Mesenchymal stem cell (in vitro differentiated cells and primary cell): ENCODE data around the gene TRIM24.

Experiments used
- DNase-seq: peaks from one replicate; pipeline ENCODE4 v3.0.0-alpha.2; 2013
- H2AFZ ChIP-seq: one replicate; pipeline ENCODE4 v1.6.1; 2013; ENCODE audit warnings: low read depth, mild to moderate bottlenecking, control low read depth, inconsistent platforms, low read length, moderate library complexity
- H2AK5ac ChIP-seq: 2 replicates; pipeline ENCODE4 v1.6.1; 2013; ENCODE audit warnings: low read length, moderate library complexity, mild to moderate bottlenecking, inconsistent platforms; ENCODE audit not compliant: severe bottlenecking
- H2BK120ac ChIP-seq: one replicate; pipeline ENCODE4 v1.6.1; 2013; ENCODE audit warnings: low read depth, mild to moderate bottlenecking, inconsistent platforms, low read length, moderate library complexity
- H2BK12ac ChIP-seq, 2 experiments: one replicate each; pipeline ENCODE4 v1.6.1; 2013; ENCODE audit warnings: inconsistent platforms in 2 of 2, low read length in 2 of 2, mild to moderate bottlenecking in 2 of 2, moderate library complexity in 2 of 2, control low read depth in 1 of 2
- H2BK15ac ChIP-seq: one replicate; pipeline ENCODE4 v1.6.1; 2013; ENCODE audit warnings: mild to moderate bottlenecking, low read depth, inconsistent platforms; ENCODE audit not compliant: poor library complexity, severe bottlenecking
- H2BK5ac ChIP-seq: 2 replicates; pipeline ENCODE4 v1.6.1; 2013; ENCODE audit warnings: low read depth, mild to moderate bottlenecking, low read length, control low read depth, inconsistent platforms; ENCODE audit not compliant: poor library complexity, severe bottlenecking
- H3K14ac ChIP-seq, 2 experiments: one replicate each; pipeline ENCODE4 v1.6.1; 2013; ENCODE audit warnings: inconsistent platforms in 2 of 2, low read length in 2 of 2, control low read depth in 1 of 2, mild to moderate bottlenecking in 1 of 2, moderate library complexity in 1 of 2
- H3K18ac ChIP-seq, 2 experiments: one replicate each; pipeline ENCODE4 v1.6.1; 2013; ENCODE audit warnings: inconsistent platforms in 2 of 2, low read length in 2 of 2, control low read depth in 1 of 2, low read depth in 1 of 2, mild to moderate bottlenecking in 1 of 2
- H3K23ac ChIP-seq, 2 experiments: one replicate each; pipeline ENCODE4 v1.6.1; 2013; ENCODE audit warnings: inconsistent platforms in 2 of 2, low read length in 2 of 2, mild to moderate bottlenecking in 2 of 2, moderate library complexity in 2 of 2, control low read depth in 1 of 2
- H3K27ac ChIP-seq: 2 replicates; pipeline ENCODE4 v1.5.1; 2013; ENCODE audit warnings: mild to moderate bottlenecking, moderate library complexity, low read length, control low read depth, inconsistent platforms; ENCODE audit not compliant: poor library complexity, severe bottlenecking
- H3K27me3 ChIP-seq, 2 experiments: 2 replicates each; pipeline versions ENCODE4 v1.6.1 to v1.7.0; 2013; ENCODE audit warnings: low read length in 2 of 2, mild to moderate bottlenecking in 2 of 2, moderate library complexity in 2 of 2, control low read depth in 1 of 2, inconsistent platforms in 1 of 2; ENCODE audit not compliant: control insufficient read depth in 1 of 2, insufficient read depth in 1 of 2
- H3K36me3 ChIP-seq, 2 experiments: 2 replicates each; pipeline versions ENCODE4 v1.6.1 to v1.7.0; 2013; ENCODE audit warnings: low read length in 2 of 2, control low read depth in 1 of 2, inconsistent platforms in 1 of 2, low read depth in 1 of 2, mild to moderate bottlenecking in 1 of 2; ENCODE audit not compliant: insufficient read depth in 2 of 2, control insufficient read depth in 1 of 2
- H3K4ac ChIP-seq, 2 experiments: one replicate each; pipeline ENCODE4 v1.6.1; 2013; ENCODE audit warnings: inconsistent platforms in 2 of 2, low read length in 2 of 2, mild to moderate bottlenecking in 2 of 2, moderate library complexity in 2 of 2, control low read depth in 1 of 2, low read depth in 1 of 2
- H3K4me1 ChIP-seq: 2 replicates; pipeline ENCODE4 v1.6.1; 2013; ENCODE audit warnings: low read depth, low read length, control low read depth; ENCODE audit not compliant: control insufficient read depth, insufficient read depth
- H3K4me2 ChIP-seq: 2 replicates; pipeline ENCODE4 v1.6.1; 2013; ENCODE audit warnings: low read length, mild to moderate bottlenecking, inconsistent platforms; ENCODE audit not compliant: poor library complexity, severe bottlenecking
- H3K4me3 ChIP-seq, 2 experiments: 2 replicates each; pipeline versions ENCODE4 v1.5.1 to v1.7.0; 2013; ENCODE audit warnings: low read length in 2 of 2, mild to moderate bottlenecking in 2 of 2, control low read depth in 1 of 2, low read depth in 1 of 2; ENCODE audit not compliant: insufficient read depth in 1 of 2
- H3K79me1 ChIP-seq: replicated peaks from 2 replicates; pipeline ENCODE4 v1.6.1; 2013; ENCODE audit warnings: mild to moderate bottlenecking, control low read depth, low read length, inconsistent platforms; ENCODE audit not compliant: poor library complexity, severe bottlenecking
- H3K9ac ChIP-seq: 2 replicates; pipeline ENCODE4 v1.7.0; 2013; ENCODE audit warnings: mild to moderate bottlenecking, low read length, moderate library complexity
- H3K9me3 ChIP-seq: 2 replicates; pipeline ENCODE4 v1.7.0; 2013; ENCODE audit warnings: mild to moderate bottlenecking, low read length; ENCODE audit not compliant: control insufficient read depth
- H4K8ac ChIP-seq: one replicate; pipeline ENCODE4 v1.6.1; 2013; ENCODE audit warnings: inconsistent platforms, mild to moderate bottlenecking, low read length, moderate library complexity
- H4K91ac ChIP-seq: one replicate; pipeline ENCODE4 v1.6.1; 2013; ENCODE audit warnings: mild to moderate bottlenecking, low read length, inconsistent platforms
- WGBS: methylation state at CpG from one replicate; pipeline ENCODE4 v1.1.7; 2013; ENCODE audit warnings: mixed read lengths; 5-methylcytosine and 5-hydroxymethylcytosine counted together

Gene TRIM24

DNA sequence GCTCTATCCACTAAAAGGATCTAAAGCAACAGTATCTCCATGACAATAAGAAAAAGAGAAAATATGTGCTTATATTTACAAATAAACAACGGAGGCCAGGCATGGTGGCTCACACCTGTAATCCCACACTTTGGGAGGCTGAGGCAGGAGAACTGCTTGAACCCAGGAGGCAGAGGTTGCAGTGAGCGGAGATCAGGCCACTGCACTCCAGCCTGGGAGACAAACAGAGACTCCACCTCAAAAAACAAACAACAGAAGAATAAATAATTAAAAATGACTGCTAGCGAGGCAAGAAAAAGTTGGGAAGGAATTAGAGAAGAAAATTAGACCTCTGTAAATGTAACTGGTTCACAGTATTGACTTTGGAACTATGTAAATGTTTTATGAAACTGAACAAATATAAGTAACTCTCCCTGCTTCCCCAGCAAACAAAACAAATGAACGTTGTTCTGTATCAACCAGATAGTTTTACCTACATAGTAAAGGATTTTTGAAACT, 17.1 kb downstream of the TRIM24 start:
- Histone ChIP-seq H2BK5ac (no peak overlapping the region), H4K8ac (no peak overlapping the region), H4K91ac (no peak overlapping the region), H3K79me1 (peaks cover 4% of the 10 kb centered on the region), H3K9me3 (no peaks in the 10 kb centered on the region), H3K14ac (no peak overlapping the region), H3K4ac (no peak overlapping the region), H3K23ac (no peak overlapping the region), H2BK15ac (no peak overlapping the region), H2AFZ (no peak overlapping the region), H3K9ac (no peak overlapping the region), H3K36me3 (no peaks in the 10 kb centered on the region), H3K4me3 (no peak overlapping the region), H3K4me2 (no peak overlapping the region), H2BK12ac (no peak overlapping the region), H3K18ac (no peak overlapping the region), H3K4me1 (peaks cover 8% of the 10 kb centered on the region), H2BK120ac (no peak overlapping the region), H3K27me3 (no peaks in the 10 kb centered on the region), H3K27ac (no peak overlapping the region), H2AK5ac (no peak overlapping the region)
- no CpG with 5 or more reads among the region's 4 CpGs for WGBS
- no peak for DNase-seq

DNA sequence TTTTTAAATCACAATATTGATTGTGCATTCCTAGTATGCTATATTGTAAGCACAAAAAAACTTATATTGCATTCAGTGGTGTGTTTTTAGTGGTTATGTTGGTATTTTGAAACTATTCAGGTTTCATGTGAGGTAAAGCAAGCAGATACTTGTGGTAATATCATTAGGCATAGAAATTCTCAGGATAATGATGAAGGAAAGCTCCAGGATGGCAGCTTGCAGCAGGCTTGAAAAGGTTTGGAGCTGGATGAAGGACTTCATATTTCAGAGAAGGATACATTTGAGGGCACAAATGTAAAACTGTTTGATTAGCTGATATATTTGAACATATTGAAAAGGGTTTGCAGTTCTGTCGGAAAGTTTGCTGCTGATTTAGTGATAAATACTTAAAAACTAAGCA, 17.5 kb downstream of the TRIM24 start:
- Histone ChIP-seq H3K4me3 (no peak overlapping the region), H3K4me2 (no peak overlapping the region), H4K8ac (no peak overlapping the region), H3K18ac (no peak overlapping the region), H2AFZ (no peak overlapping the region), H2BK15ac (no peak overlapping the region), H3K36me3 (no peaks in the 10 kb centered on the region), H3K23ac (no peak overlapping the region), H3K79me1 (peaks cover 4% of the 10 kb centered on the region), H3K9ac (no peak overlapping the region), H3K4ac (no peak overlapping the region), H2BK5ac (no peak overlapping the region), H3K14ac (no peak overlapping the region), H3K27me3 (no peaks in the 10 kb centered on the region), H3K4me1 (peaks cover 8% of the 10 kb centered on the region), H2AK5ac (no peak overlapping the region), H2BK120ac (no peak overlapping the region), H3K27ac (no peak overlapping the region), H2BK12ac (no peak overlapping the region), H4K91ac (no peak overlapping the region), H3K9me3 (no peaks in the 10 kb centered on the region)
- 100% methylated on average over 1 of the region's 1 CpG for WGBS
- DNase-seq: no peak

DNA sequence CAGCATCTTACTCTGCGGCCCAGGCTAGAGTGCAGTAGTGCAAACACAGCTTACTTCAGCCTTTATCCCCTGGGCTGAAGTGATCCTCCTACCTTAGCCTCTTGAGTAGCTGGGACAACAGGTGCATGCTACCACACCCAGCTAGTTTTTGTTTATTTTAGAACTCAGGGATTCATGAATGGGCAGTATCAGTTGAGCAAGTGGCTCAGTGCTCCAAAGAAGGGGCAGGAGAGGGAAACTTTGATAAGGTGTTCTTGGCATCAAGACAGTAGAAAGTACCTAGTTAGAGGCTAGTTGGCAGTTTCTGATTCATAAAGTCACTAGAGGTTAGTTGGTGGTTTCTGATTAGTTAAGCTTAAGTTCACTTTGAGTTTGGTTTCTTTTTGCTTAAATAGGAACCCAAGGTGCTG, 18.4 kb downstream of the TRIM24 start:
- Histone ChIP-seq H3K18ac (no peak overlapping the region), H2BK120ac (no peak overlapping the region), H3K79me1 (peaks cover 7% of the 10 kb centered on the region), H3K4ac (no peak overlapping the region), H3K4me2 (no peak overlapping the region), H3K23ac (no peak overlapping the region), H3K27me3 (no peaks in the 10 kb centered on the region), H2BK5ac (no peak overlapping the region), H3K9ac (no peak overlapping the region), H2AK5ac (no peak overlapping the region), H3K9me3 (no peaks in the 10 kb centered on the region), H4K8ac (no peak overlapping the region), H4K91ac (no peak overlapping the region), H2AFZ (no peak overlapping the region), H3K27ac (no peak overlapping the region), H3K36me3 (peaks cover 0 to 3% of the 10 kb centered on the region in 2 experiments), H3K4me1 (peaks cover 8% of the 10 kb centered on the region), H2BK15ac (no peak overlapping the region), H3K4me3 (no peak overlapping the region), H3K14ac (no peak overlapping the region), H2BK12ac (no peak overlapping the region)
- 100% methylated on average over 1 of the region's 1 CpG for WGBS
- no peak for DNase-seq

DNA sequence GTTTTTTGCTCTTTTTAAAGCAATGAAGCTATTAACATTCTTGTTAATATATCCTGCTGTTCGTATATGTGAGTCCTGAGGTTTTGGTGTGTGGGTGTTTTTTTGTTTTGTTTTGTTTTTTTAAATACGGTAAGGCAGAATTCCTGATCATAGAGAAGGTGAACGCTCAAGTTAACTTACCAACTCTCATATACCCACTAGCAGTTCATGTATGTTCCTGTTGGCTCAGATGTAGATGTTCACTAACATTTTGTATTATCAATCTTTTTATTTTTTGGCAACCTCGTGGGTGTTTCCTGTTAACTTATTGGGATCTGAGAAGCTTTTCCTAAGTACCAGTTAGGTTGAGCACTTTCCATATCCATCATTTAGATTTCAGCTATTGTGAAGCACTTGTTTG, 20.5 kb downstream of the TRIM24 start:
- Histone ChIP-seq H3K4me2 (no peak overlapping the region), H3K23ac (no peak overlapping the region), H3K18ac (no peak overlapping the region), H3K4me1 (peaks cover 7% of the 10 kb centered on the region), H2BK15ac (no peak overlapping the region), H2BK12ac (no peak overlapping the region), H2BK5ac (no peak overlapping the region), H2AK5ac (no peak overlapping the region), H3K36me3 (peaks cover 0 to 3% of the 10 kb centered on the region in 2 experiments), H3K4ac (no peak overlapping the region), H3K4me3 (no peak overlapping the region), H3K79me1 (peaks cover 7% of the 10 kb centered on the region), H3K14ac (no peak overlapping the region), H4K8ac (no peak overlapping the region), H2AFZ (no peak overlapping the region), H3K9me3 (no peaks in the 10 kb centered on the region), H3K27ac (no peak overlapping the region), H4K91ac (no peak overlapping the region), H3K27me3 (no peaks in the 10 kb centered on the region), H2BK120ac (no peak overlapping the region), H3K9ac (no peak overlapping the region)
- no peak for DNase-seq
- WGBS: 100% methylated on average over 1 of the region's 4 CpGs
